ENCODE measurements around the gene PIGQ.
A peak's percentile ranks its signal among the peaks of the same experiment; 100 is the strongest.

The PIGQ gene

GRCh38 chr16:559411-560203 is 10.2 kb upstream of the PIGQ start:
- H3K36me3 ChIP-seq (ENCODE audit: control insufficient read depth, insufficient read depth, low read length, severe bottlenecking): no peaks in the 10 kb centered on the region
- H3K9ac ChIP-seq (ENCODE audit: low read length): no peak overlapping the region
- H3K4me1 ChIP-seq (ENCODE audit: control insufficient read depth, insufficient read depth, low read length): peaks cover 5% of the 10 kb centered on the region
- H3K9me3 ChIP-seq (ENCODE audit: control insufficient read depth, low read length): no peaks in the 10 kb centered on the region
- peaks cover 14% of the 10 kb centered on the region for H3K27me3 ChIP-seq (replicated peaks; ENCODE audit: control insufficient read depth, insufficient read depth, low read length)
- DNase-seq (ENCODE audit: low read depth): peak; percentile 24
- H3K4me3 ChIP-seq (ENCODE audit: low read length): no peak overlapping the region

- H3K27me3 ChIP-seq (replicated peaks; ENCODE audit: control insufficient read depth, insufficient read depth, low read length): peaks cover 14% of the 10 kb centered on the region
- H3K4me3 ChIP-seq (ENCODE audit: low read length): no peak within 1 kb of the TSS
Measured at GRCh38 chr16:560204-560700, 9.5 kb upstream of the PIGQ start, which contains the start of gene PRR35. TSS of gene PRR35 (plus strand) at chr16:560394. CDS start at chr16:563295, 2,901 bp downstream.

GRCh38 chr16:560701-561412 is 8.9 kb upstream of the PIGQ start:
- Histone ChIP-seq H3K9ac (ENCODE audit: low read length) (no peak overlapping the region), H3K4me1 (ENCODE audit: control insufficient read depth, insufficient read depth, low read length) (no peaks in the 10 kb centered on the region), H3K9me3 (ENCODE audit: control insufficient read depth, low read length) (no peaks in the 10 kb centered on the region), H3K27me3 (replicated peaks; ENCODE audit: control insufficient read depth, insufficient read depth, low read length) (peaks cover 14% of the 10 kb centered on the region), H3K36me3 (ENCODE audit: control insufficient read depth, insufficient read depth, low read length, severe bottlenecking) (no peaks in the 10 kb centered on the region), H3K4me3 (ENCODE audit: low read length) (no peak overlapping the region)
- DNase-seq (ENCODE audit: low read depth): no peak

More at GRCh38 chr16:560204-560700, 9.5 kb upstream of the PIGQ start, which contains the start of gene PRR35:
- H3K4me1 ChIP-seq (ENCODE audit: control insufficient read depth, insufficient read depth, low read length): no peaks in the 10 kb centered on the region
- H3K36me3 ChIP-seq (ENCODE audit: control insufficient read depth, insufficient read depth, low read length, severe bottlenecking): no peaks in the 10 kb centered on the region
- no peaks in the 10 kb centered on the region for H3K9me3 ChIP-seq (ENCODE audit: control insufficient read depth, low read length)
- DNase-seq (ENCODE audit: low read depth): peak; percentile 19
- H3K9ac ChIP-seq (ENCODE audit: low read length): no peak within 1 kb of the TSS

GRCh38 chr16:561413-561794 is 8.4 kb upstream of the PIGQ start:
- DNase-seq (ENCODE audit: low read depth): no peak
- Histone ChIP-seq H3K27me3 (replicated peaks; ENCODE audit: control insufficient read depth, insufficient read depth, low read length) (peaks cover 14% of the 10 kb centered on the region), H3K4me1 (ENCODE audit: control insufficient read depth, insufficient read depth, low read length) (peaks cover 2% of the 10 kb centered on the region)

GRCh38 chr16:561957-562938 is 7.5 kb upstream of the PIGQ start:
- no peaks in the 10 kb centered on the region for H3K9me3 ChIP-seq (ENCODE audit: control insufficient read depth, low read length)
- H3K4me3 ChIP-seq (ENCODE audit: low read length): no peak overlapping the region
- no peaks in the 10 kb centered on the region for H3K36me3 ChIP-seq (ENCODE audit: control insufficient read depth, insufficient read depth, low read length, severe bottlenecking)
- peaks cover 10% of the 10 kb centered on the region for H3K4me1 ChIP-seq (ENCODE audit: control insufficient read depth, insufficient read depth, low read length)
- no peak for DNase-seq (ENCODE audit: low read depth)
- peaks cover 14% of the 10 kb centered on the region for H3K27me3 ChIP-seq (replicated peaks; ENCODE audit: control insufficient read depth, insufficient read depth, low read length)
- H3K9ac ChIP-seq (ENCODE audit: low read length): no peak overlapping the region

More at GRCh38 chr16:561413-561794, 8.4 kb upstream of the PIGQ start:
- H3K9me3 ChIP-seq (ENCODE audit: control insufficient read depth, low read length): no peaks in the 10 kb centered on the region
- H3K4me3 ChIP-seq (ENCODE audit: low read length): no peak overlapping the region
- H3K9ac ChIP-seq (ENCODE audit: low read length): no peak overlapping the region
- no peaks in the 10 kb centered on the region for H3K36me3 ChIP-seq (ENCODE audit: control insufficient read depth, insufficient read depth, low read length, severe bottlenecking)

- no peaks in the 10 kb centered on the region for H3K9me3 ChIP-seq (ENCODE audit: control insufficient read depth, low read length)
- H3K36me3 ChIP-seq (ENCODE audit: control insufficient read depth, insufficient read depth, low read length, severe bottlenecking): no peaks in the 10 kb centered on the region
- H3K27me3 ChIP-seq (replicated peaks; ENCODE audit: control insufficient read depth, insufficient read depth, low read length): peaks cover 14% of the 10 kb centered on the region
- no peak overlapping the region for H3K4me3 ChIP-seq (ENCODE audit: low read length)
- H3K9ac ChIP-seq (ENCODE audit: low read length): no peak overlapping the region
- DNase-seq (ENCODE audit: low read depth): no peak
- H3K4me1 ChIP-seq (ENCODE audit: control insufficient read depth, insufficient read depth, low read length): peaks cover 10% of the 10 kb centered on the region
Measured at GRCh38 chr16:563072-563644, 6.6 kb upstream of the PIGQ start.

GRCh38 chr16:564690-565418 is 4.9 kb upstream of the PIGQ start:
- H3K4me3 ChIP-seq (ENCODE audit: low read length): no peak overlapping the region
- no peak overlapping the region for H3K9ac ChIP-seq (ENCODE audit: low read length)
- no peaks in the 10 kb centered on the region for H3K9me3 ChIP-seq (ENCODE audit: control insufficient read depth, low read length)
- peaks cover 15% of the 10 kb centered on the region for H3K4me1 ChIP-seq (ENCODE audit: control insufficient read depth, insufficient read depth, low read length)
- H3K27me3 ChIP-seq (replicated peaks; ENCODE audit: control insufficient read depth, insufficient read depth, low read length): peaks cover 8% of the 10 kb centered on the region
- DNase-seq (ENCODE audit: low read depth): no peak
- H3K36me3 ChIP-seq (ENCODE audit: control insufficient read depth, insufficient read depth, low read length, severe bottlenecking): no peaks in the 10 kb centered on the region

GRCh38 chr16:565419-566330 is 4.1 kb upstream of the PIGQ start:
- Histone ChIP-seq H3K9me3 (ENCODE audit: control insufficient read depth, low read length) (no peaks in the 10 kb centered on the region), H3K4me3 (ENCODE audit: low read length) (no peak overlapping the region), H3K27me3 (replicated peaks; ENCODE audit: control insufficient read depth, insufficient read depth, low read length) (peaks cover 8% of the 10 kb centered on the region), H3K36me3 (ENCODE audit: control insufficient read depth, insufficient read depth, low read length, severe bottlenecking) (no peaks in the 10 kb centered on the region), H3K4me1 (ENCODE audit: control insufficient read depth, insufficient read depth, low read length) (peaks cover 15% of the 10 kb centered on the region), H3K9ac (ENCODE audit: low read length) (no peak overlapping the region)
- peak; percentile 28 for DNase-seq (ENCODE audit: low read depth)

- Histone ChIP-seq H3K27me3 (replicated peaks; ENCODE audit: control insufficient read depth, insufficient read depth, low read length) (peaks cover 2% of the 10 kb centered on the region), H3K4me1 (ENCODE audit: control insufficient read depth, insufficient read depth, low read length) (peaks cover 15% of the 10 kb centered on the region), H3K9ac (ENCODE audit: low read length) (peak within 1 kb of the TSS; percentile 66), H3K36me3 (ENCODE audit: control insufficient read depth, insufficient read depth, low read length, severe bottlenecking) (no peaks in the 10 kb centered on the region), H3K9me3 (ENCODE audit: control insufficient read depth, low read length) (no peaks in the 10 kb centered on the region), H3K4me3 (ENCODE audit: low read length) (peak within 1 kb of the TSS; percentile 47)
- peak; percentile 42 for DNase-seq (ENCODE audit: low read depth)
Measured at GRCh38 chr16:566475-567372, 3.0 kb upstream of the PIGQ start, which contains the start of gene NHLRC4. TSS of gene NHLRC4 (plus strand) at chr16:567005. CDS start at chr16:568048, 1,043 bp downstream.
